ENCODE measurements around the gene SPPL2B.

Gene SPPL2B

GRCh38 chr19:2356036-2356646 is 27.7 kb downstream of the SPPL2B start:
- no peak for DNase-seq

- no peak for DNase-seq
Measured at GRCh38 chr19:2357279-2358206, 29.1 kb downstream of the SPPL2B start.

GRCh38 chr19:2358548-2359173 is 30.2 kb downstream of the SPPL2B start:
- no peak for DNase-seq

- no peak for DNase-seq
Measured at GRCh38 chr19:2359992-2360685, 31.7 kb downstream of the SPPL2B start, which contains the start of gene TMPRSS9. Gene TMPRSS9 (plus strand): TSS chr19:2360265. CDS start chr19:2389786, 29,521 bp downstream.

- no peak for DNase-seq
Measured at GRCh38 chr19:2360833-2361232, 32.3 kb downstream of the SPPL2B start.

- no peak for DNase-seq
Measured at GRCh38 chr19:2361246-2362045, 33.0 kb downstream of the SPPL2B start.

- no peak for DNase-seq
Measured at GRCh38 chr19:2362046-2362969, 33.8 kb downstream of the SPPL2B start.

- no peak for DNase-seq
Measured at GRCh38 chr19:2362970-2363300, 34.5 kb downstream of the SPPL2B start.

- no peak for DNase-seq
Measured at GRCh38 chr19:2363419-2363818, 34.9 kb downstream of the SPPL2B start.

- DNase-seq = no peak
Measured at GRCh38 chr19:2365201-2365970, 36.9 kb downstream of the SPPL2B start.

- no peak for DNase-seq
Measured at GRCh38 chr19:2371656-2372055, 43.2 kb downstream of the SPPL2B start.

GRCh38 chr19:2372076-2372612 is 43.7 kb downstream of the SPPL2B start:
- no peak for DNase-seq

- no peak for DNase-seq
Measured at GRCh38 chr19:2374808-2375207, 46.3 kb downstream of the SPPL2B start.

GRCh38 chr19:2375353-2376121 is 47.1 kb downstream of the SPPL2B start:
- DNase-seq = no peak

GRCh38 chr19:2376784-2377519 is 48.5 kb downstream of the SPPL2B start:
- DNase-seq = no peak

GRCh38 chr19:2380567-2380966 is 52.1 kb downstream of the SPPL2B start:
- DNase-seq = no peak

- DNase-seq = no peak
Measured at GRCh38 chr19:2381148-2381820, 52.8 kb downstream of the SPPL2B start.
